IPS DF 4.7 (cell line): ENCODE measurements around the gene TEX13B.

Experiments
- DNase-seq: peaks from one replicate; pipeline ENCODE4 v3.0.0-alpha.2; 2013; ENCODE audit warnings: low spot score; ENCODE audit errors: extremely low read depth

The TEX13B gene

DNA sequence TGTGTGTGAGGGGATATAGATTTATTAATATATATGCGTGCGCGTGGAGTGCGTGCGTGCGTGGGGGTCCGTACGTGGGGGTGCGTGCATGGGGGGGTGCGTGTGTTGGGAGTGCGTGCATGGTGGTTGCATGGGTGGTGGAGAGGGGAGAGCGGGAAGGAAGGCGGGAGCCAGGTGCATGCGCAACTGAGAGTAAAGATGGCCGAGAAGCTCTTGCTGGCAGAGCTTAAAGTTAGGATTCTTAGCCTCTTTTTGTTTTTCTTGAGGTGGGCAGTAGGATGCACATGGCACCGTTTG, 45.8 kb downstream of the TEX13B start:
- no peak for DNase-seq

DNA sequence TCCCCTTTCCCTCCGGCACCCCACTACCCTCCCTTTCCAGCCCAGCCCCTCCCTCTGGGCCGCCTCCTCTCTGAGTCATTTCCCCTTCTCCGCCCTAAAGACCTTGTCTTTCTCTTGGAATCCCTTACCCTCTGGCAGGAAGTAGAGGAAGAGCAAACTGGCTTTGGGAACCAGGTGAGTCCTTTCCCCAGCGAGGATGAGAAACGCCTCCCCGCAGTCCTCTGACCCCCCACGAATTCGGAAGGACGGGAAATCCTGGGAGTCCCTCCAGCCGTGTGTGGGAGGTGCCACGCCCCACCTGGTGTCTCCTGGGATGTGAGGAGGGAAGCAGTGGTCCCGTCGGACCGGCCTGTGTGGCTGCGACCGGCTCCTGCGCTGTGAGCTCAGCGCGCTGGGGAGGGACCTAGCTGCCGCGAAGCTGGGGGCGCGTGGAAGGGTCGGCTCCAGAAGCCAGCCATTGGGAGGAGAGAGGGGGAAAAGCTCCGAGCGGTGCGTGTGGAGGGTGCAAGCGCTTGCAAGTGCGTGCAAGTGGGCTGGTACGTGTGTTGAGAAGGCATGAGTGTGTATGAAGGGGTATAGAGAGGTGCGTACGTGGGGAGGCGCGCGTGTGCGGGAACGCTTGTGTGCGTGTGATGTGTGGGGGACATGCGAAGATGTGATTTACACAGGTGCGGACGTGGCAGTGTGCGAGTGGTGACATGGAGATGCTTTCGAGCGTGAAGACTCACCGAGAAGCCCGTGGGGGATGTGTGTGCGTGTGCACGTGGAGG, 46.3 kb downstream of the TEX13B start:
- DNase-seq: no peak

DNA sequence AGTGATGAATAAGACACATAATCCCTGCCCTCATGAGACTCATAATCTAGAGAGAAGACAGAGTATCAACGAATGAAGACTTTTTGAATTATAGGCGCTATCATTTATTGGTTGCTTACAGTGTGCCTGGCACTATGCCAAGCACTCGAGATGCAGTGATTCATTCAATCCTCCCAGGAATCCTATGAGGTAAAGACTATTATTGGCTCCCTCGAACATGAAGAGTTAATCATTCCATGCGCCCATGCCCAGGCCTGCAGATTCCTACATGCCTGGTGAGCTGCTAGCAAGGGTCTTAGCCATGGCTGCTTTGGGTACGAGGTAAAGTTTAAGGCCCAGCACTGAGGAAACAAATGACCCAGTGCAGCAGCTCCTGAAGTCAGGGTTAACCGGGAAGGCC, 47.0 kb downstream of the TEX13B start:
- DNase-seq: no peak

DNA sequence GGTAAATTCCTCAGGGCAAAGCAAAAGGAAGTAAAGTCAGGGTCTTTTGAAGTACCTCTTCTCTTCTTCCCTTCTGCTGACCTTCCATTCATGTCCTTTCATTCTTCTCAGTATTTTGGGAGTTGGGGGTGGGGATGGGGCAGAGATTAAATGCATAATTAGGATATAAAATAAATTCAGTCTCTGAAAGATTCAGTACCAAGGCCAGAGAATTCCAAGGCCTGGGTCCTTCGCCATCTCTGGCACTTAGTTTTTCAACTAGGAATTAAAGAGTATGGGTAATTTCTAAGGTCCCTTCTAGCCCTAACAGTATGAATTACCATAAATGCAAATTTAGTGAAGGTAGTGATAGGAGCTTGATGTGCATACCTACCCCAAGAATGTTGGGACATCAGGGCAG, 47.9 kb downstream of the TEX13B start:
- DNase-seq: no peak
